Activated effector memory CD4-positive, alpha-beta T cell treated with anti-CD3 and anti-CD28 coated beads, Interleukin-2, amount 50 U/mL, for 16 hours (primary cell): ENCODE data around the gene TMED8.
A peak's percentile ranks its signal among the peaks of the same experiment; 100 is the strongest.
"Not testable (repeated sequence)": the region's sequence is repeated elsewhere in the genome, so short reads cannot be mapped to it uniquely, and the experiment has no call there.

Source experiments
- DNase-seq: peaks from one replicate; pipeline ENCODE4 v3.0.0-alpha.2; 2020

The TMED8 gene

DNA sequence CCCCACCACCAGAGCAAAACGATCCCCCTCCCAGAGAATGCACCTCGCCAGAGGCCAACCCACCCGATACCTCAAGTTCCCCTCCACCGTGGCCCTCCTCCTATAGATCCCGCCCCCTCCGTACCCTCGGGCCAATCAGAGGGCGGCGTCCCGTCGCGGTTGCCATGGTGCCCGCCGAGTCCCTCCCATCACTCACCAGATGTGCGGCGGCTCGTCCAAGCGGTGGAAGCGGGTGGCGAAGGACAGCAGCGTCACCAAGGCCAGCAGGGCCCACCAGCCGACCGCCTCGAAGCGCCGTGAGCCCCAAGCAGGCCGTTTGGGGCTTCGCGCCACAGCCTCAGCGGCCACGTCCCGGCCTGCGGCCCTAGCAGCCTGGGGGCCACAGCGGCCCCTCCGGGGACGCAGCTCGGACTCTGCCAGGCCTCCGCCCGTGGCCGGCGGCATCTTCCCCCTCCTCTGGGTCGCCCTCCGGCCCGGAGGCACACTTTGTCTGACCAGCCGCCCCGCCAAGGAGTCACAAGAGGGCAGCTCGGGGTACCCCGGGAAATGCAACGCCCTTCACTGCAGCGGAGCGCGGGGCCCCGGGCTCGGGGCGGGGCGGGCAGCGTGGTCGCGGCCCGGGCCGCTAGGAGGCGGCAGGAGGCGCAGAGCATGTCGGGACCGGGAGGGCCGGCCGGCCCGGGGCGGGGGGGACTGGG, 56.5 kb downstream of the TMED8 start, which contains the start of gene POMT2:
Gene POMT2, minus strand, starts transcription at position 646 of the 698 bp plus-strand sequence. Its CDS starts 202 bp downstream, at position 444.
- DNase-seq: peak; percentile 97

DNA sequence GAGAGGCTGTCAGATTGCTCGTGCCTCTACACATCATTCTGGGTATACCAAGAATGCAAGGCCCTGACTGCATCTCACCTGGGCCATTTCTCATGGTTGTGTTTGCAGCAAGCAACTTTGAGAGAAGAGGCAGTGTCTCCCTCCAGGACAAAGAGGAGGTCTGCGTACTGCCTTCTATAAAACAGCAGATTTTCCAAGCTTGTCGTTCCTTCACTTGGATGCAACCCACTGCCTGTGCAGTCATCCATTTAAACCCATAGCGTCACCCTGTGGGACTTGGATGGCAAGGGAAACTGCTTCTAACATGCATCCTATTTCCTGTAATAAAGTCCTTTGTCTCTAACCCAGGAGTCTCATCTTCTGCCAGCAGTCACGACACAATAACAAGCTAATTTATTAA, 57.5 kb downstream of the TMED8 start:
- no peak for DNase-seq

DNA sequence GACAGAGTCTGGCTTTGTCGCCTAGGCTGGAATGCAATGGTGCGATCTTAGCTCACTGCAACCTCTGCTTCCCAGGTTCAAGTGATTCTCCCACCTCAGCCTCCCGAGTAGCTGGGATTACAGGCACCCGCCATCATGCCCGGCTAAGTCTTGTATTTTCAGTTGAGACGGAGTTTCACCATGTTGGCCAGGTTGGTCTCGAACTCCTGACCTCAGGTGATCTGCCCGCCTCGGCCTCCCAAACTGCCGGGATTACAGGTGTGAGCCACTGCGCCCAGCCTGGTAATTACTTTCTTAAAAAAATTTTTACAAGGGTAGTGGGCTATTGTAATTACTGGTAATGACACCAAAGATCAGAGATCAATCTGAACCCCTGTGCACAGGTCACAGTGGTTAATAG, 58.1 kb downstream of the TMED8 start:
- DNase-seq: not testable (repeated sequence)

DNA sequence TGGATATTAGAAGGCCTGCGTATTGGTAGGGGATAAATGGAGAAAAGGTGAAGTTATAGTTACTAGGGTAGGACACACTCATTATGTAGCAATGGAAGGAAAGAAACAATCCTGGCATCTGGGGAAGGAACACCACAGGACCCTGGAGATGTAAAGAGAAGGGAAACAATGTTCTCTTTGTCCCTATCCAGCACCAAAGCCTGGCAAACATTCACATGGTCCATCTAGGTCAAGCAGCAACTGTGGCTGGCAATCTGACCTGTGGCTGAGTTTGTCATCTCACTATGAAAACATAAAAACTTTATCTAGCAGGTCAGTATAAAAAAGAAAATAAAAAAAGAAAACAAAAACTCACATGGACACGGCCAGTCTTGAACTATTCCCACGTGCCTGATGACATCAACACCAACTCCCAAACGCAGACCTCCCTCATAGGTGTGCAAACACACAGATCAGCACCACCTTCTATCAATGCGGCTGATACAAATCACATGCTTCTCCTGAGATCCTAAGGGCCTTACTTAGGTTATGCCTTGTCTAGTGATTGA, 58.8 kb downstream of the TMED8 start:
- no peak for DNase-seq

- no peak for DNase-seq
Measured at GRCh38 chr14:77316872-77317301, 60.0 kb downstream of the TMED8 start.

GRCh38 chr14:77316195-77316505, 60.7 kb downstream of the TMED8 start:
- DNase-seq: no peak

DNA sequence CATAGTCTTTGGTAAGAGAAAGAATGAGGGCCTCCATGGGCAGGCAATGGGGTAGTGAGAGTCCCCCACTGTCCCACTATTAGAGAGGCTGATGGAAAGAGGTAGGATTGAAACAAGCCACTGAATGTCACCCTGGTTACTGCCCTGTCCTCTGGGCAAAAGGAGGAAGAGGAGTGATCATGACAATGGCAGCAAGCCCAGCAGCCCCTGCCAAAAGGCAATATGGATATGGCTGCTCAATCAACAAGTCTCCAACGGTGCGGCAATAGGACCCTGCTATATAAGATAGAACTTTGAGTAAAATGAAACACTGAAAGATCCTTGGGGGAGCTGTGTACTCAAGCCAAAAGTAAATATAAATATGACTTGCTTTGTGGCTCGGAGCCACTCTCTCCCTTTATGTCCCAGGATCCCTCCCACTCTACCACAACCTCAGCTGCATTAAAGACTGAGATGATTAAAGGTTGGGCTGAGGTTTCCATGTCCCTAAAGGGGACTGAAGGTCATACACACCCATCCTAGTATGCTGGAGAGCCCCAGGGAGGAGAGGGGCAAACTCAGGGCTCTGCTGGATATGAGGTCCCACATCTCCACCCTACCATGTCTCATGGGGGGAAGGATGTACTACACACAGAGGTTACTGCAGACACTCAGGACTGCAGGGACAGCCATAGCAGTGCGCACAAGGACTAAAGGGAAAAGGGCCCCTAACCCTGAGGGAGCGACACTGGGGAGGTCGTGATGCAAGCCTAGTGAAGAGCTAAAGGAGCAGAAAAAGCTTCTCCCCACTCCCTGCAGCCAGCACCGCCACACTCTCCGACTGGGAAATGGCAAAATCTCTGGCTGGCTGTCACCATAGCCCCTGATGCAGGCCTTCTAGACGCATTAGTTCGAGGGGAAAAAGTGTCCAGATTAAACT, 62.1 kb downstream of the TMED8 start:
- no peak for DNase-seq

DNA sequence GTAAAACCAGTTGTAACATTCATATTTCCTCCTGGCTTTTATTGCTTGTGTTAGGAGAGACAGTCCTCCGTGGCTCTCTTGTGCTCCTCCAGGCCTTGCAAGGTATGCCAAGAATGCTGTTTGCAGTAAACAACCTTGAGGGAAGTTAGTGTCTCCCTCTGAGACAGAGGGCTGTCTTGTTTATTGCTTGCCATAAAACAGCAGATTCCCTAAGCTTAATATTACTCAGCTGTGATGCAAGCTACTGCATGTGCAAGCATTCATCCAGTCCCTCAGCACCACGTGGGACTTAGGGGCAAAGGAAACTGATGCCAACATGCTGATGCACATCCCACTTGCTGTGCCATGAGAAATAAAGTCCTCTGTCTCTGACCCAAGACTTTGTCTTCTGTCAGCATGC, 62.9 kb downstream of the TMED8 start:
- no peak for DNase-seq

DNA sequence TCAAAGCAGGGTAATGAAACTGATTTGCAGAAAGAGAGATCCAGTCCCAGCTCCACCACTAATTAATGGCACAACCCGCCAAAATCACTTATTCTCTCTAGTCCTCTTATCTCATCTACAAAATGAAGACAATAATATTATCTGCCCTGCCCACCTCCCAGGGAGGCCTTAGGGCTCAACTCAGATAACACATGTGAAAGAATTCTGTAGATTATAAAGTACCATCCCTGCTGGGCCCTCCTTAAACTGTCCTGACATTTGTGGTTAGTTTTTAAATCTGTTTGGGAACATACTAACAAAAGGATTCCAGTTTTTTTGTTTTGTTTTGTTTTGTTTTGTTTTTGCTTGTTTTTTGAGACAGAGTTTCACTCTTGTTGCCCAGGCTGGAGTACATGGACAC, 63.5 kb downstream of the TMED8 start:
- DNase-seq: no peak

GRCh38 chr14:77311217-77311616, 65.7 kb downstream of the TMED8 start:
- no peak for DNase-seq

DNA sequence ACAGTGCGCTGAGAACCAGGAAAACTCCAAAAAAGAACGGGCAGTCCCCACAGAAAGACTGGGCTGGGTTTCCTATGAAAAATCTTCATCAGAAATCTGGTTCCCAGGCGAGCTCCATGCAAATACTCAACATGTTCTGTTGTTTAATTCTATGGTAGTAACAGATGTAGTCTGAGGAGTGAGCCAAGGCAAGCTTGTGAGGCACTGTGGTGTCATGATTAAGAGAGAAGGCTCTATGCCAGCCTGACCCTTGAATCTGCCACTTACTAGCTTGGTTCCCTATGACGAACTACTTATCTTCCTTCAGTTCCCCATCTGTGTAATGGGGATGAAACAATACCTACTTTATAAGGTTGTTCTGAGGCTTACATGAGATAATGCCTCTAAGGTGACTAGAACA, 66.9 kb downstream of the TMED8 start:
- no peak for DNase-seq

DNA sequence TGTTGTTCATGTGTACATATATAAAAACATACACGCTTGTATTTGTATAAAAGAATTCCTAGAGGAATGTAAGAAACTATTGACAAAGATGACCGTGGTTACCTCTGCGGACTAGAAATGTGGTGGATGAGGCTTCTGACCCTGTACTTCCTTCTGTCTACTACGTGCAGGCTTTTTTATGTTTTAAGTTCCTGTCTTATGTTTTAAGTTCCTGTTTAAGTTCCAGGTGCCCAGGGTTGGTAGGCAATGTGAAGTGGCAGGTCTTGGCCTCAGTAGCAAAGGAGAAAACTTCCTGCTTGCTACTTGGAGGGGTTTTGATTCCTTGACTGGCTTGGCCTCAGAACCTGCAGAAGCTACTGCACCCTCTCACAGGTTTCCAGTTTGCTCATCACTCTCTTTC, 67.8 kb downstream of the TMED8 start:
- no peak for DNase-seq

DNA sequence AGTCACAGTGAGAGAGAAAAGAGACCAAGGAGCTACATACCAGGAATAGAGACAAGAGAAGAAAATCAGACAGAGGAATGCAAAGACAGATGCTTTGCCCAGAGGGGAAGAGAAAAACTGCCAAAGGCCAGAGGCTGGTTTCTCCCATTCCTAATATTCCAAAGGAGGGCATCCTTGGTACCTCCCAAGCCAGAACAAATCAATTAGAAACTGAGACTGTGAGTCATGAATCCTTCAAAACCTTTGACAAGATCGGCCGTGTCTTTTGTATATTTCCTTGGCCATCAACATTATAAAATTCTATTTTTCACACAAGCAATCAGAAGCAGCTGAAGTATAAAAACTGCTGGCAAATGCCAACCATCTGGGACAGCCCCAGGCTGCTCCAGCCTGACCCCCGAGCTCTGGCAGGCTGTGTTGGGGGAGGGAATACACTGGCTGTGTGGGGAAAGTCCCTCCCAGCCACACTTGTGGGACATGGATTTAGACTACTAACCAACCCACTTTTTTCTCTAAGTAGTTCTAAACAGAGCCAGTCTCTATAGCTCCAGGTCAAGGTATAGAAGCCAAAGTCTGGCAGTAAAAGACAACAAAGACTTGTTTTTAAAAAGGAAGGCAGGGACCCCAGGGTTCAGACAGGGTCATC, 69.9 kb downstream of the TMED8 start:
- no peak for DNase-seq

DNA sequence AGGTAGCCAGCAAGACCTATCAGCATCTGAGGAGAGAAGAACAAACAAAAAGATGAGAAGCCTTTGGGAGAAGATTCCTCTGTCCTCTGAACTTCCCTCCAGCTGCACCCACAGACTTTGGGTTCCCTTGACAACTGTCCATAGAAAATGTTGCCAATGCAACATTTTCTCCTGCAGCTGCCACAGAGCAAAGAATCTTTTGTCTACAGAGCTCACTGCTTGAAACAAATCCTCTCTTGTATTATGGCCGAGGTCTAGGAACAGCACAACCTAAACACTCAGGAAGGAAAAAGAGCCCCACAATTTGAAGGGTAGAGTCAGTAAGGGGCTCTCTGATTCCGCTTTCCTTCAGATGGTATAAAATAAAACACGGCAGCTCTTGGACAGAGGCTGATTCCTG, 70.5 kb downstream of the TMED8 start:
- no peak for DNase-seq

- no peak for DNase-seq
Measured at GRCh38 chr14:77305696-77306095, 71.2 kb downstream of the TMED8 start.

GRCh38 chr14:77303417-77304156, 73.3 kb downstream of the TMED8 start:
- DNase-seq: no peak

DNA sequence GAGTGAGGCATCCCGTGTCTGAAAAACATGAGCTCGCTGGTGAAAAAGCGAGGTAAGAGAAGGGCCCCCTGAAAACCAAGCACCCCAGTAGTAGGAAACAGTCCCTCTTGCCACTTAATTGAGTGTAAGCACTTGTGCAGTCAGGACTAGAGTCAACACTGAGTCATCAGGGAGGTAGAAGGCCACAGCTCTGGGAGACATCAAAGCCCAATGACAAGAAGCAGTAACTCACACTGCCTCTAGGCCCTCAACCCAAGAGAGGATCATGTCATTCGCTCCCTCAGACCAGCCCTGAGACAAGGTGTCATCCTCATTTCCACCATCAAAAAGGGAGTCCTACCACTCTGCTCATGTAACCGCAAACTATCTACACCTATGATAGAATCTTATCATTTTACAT, 74.0 kb downstream of the TMED8 start:
- DNase-seq: peak; percentile 72

DNA sequence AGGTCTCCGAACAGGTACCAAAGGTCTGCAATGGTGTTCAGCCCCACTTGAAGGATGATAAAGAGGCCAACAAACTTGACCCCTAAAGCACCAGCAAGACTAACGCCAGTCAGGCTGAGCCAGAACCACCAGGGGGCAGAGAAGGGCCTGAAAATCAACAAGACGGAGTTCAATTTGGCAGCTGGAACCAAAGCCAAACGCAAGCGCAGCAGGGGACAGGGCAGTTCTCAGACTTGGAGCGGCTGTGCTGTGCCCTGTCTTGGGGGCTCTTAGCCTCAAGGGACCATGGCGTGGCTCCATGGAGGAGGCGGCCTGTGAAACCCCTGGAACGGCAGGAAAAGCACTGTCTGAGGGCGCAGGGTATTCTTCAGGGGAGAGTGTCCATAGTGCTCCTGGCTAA, 75.8 kb downstream of the TMED8 start:
- peak; percentile 81 for DNase-seq

GRCh38 chr14:77299771-77300170, 77.1 kb downstream of the TMED8 start:
- no peak for DNase-seq

DNA sequence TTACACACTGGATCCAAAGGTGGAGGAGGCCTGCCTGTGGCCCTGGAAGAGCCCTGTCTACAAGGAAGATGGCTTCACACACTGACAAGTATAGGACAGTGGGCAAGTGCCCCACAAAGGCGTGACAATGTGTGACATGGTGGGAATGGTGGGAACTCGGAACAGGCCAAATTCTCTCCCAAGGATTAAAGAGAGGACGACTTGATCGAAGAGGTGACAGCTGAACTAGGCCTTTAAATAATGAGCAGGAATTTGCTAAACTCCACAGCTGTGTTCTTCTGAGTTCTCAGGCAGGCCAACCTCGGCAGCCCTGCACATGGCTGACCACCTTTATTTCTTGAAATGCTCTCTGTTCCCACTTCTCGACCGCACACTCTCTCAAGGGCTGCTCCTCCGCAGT, 80.0 kb downstream of the TMED8 start:
- DNase-seq: no peak

- no peak for DNase-seq
Measured at GRCh38 chr14:77296155-77296554, 80.7 kb downstream of the TMED8 start.

- no peak for DNase-seq
Measured at GRCh38 chr14:77290705-77291104, 86.2 kb downstream of the TMED8 start.

GRCh38 chr14:77286576-77286975, 90.3 kb downstream of the TMED8 start:
- DNase-seq: no peak
